HG03139 (cell line): ENCODE measurements around the gene ZNF500.

Source experiments
- ATAC-seq: cut with Tn5 transposase; IDR thresholded peaks from one replicate; pipeline ENCODE4 v1.9.1; 2021; ENCODE audit not compliant: unreplicated experiment

ZNF500 gene

GRCh38 chr16:4766875-4767628, at the start of gene ZNF500:
TSS of gene ZNF500 (minus strand) at chr16:4767162. CDS start at chr16:4765978, 1,184 bp downstream.
- peak; percentile 67 for ATAC-seq

GRCh38 chr16:4814542-4815173, 47.7 kb upstream of the ZNF500 start:
- no peak for ATAC-seq

DNA sequence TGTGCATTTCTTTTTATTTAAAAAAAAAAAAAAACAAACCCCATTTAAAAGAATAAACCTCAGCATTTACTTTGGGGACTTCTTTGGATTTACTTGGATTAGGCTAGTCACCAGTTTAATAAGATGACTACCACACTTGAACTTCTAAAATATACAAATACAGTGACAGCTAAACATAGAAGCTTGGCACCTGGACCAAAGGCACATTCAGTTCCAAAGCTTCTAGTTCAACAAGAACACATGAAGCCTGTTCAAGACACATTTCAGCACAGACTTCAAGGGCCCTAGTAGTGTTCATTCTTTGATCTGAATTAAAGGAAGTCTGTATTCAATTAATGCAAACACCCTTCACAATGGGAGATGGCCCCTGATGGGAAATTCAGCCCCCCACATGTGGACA, 47.1 kb upstream of the ZNF500 start:
- no peak for ATAC-seq

DNA sequence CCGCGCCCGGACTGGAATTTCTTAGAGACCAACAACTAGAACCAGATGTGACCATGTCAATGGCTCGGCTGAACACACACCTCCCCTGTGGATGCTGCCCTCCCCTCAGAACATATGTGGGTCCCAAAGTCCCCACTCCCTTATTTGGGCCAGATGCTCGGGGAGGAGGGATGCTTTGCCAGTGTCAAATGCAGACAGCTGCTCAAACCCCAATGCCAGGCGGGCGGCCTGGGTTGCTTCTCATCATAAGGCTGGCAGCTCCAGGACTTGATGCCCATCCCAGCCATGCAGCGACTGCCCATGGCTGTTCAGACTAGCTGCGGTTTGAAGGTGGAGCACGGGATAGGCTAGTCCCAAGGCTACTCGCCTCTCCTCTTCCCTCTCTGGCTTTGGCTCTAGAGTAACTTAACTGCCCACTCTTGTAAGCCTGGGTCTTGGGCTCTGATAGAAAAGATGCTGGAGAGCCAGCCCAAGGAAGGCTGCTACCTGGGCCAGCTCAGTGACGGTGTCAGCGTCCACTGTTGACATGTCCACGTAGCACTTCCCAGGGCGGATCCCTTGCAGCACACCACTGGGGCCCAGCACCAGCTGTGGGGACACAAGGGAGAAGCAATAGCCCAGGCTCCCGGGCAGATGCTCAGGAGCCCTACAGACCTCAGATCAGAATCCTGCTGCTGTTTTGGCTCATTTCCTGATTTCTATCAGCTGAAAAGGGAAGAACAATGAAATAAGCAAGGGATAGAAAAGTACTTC, 46.5 kb upstream of the ZNF500 start:
- no peak for ATAC-seq

DNA sequence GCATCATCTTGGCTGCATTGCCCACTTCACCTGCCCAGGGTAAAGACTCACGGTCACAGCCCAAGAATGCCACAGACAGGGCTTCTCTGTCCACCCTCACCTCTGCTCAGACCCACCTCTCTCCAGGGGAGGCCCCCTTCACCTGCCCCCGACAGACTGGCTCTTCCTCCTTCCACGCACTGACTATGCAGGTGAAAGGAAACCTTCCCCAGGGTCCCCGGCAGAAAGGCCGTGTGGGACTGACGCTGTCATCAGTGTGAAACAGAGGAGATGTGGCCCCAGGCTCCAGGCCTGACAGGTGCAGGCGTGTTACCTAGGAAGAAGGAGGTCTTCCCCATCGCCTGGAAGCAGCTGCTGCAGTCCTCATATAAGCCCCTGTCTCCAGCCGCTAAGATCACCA, 44.8 kb upstream of the ZNF500 start:
- ATAC-seq = no peak

DNA sequence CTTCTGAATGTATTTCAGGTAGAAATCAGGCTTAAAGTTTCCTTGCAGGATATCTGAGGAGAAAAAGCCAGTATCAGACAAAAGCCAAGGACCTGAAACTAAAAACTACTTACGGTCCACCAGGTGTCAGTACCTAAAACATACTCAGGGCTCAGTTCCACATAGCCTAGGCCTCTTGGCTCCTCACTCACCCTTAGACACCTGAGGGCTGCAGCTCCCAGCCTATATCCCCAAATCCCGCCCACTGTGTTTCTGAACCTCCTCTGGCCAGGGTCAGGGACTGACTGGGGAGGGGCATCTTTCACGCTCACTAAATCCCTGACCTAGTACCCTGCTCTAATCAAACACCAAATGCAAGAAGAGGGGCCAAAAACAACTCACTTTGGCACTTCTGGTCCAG, 44.3 kb upstream of the ZNF500 start:
- ATAC-seq = no peak

GRCh38 chr16:4806280-4806679, 39.3 kb upstream of the ZNF500 start:
- no peak for ATAC-seq

DNA sequence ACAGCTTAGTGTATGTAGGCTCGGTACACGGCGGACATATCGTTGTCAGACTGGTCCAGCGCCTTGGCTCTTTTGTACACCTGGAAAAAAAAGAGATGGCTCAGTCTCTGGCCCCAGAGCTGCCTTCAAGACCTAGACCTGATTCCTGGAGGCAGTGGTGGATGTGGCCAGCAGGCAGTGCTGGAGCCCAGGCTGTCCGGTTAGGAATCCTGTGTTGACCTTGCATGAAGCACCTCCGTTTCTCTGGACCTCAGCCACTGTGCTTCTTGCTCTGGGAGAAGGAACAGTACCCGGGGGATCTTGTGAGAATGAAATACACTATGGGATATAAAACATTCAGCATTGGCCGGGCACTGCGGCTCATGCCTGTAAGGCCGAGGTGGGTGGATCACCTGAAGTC, 38.3 kb upstream of the ZNF500 start:
- ATAC-seq = no peak

- no peak for ATAC-seq
These were observed 37.2 kb upstream of the ZNF500 start for GRCh38 chr16:4803898-4804762.

DNA sequence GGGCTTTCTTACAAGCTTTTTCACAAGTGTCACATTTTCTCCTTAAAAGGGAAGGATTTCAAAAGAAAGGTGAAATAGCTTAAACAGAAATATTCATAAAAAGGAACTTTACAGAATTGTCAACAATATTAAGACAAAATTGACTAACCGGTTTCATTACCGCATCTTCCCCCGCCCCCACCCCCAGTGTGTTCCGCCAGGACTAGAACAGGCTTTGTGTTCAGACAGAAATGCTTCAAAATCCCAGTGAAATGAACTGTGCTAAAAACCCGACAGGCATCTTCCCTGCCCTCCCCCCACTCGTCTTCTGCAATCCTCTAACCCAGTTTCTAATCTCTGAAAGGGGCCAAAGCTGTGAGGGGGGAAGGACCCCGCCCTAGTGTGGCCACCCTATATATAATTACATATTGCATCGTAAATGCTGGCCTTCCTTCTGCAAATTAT, 36.5 kb upstream of the ZNF500 start:
- no peak for ATAC-seq

DNA sequence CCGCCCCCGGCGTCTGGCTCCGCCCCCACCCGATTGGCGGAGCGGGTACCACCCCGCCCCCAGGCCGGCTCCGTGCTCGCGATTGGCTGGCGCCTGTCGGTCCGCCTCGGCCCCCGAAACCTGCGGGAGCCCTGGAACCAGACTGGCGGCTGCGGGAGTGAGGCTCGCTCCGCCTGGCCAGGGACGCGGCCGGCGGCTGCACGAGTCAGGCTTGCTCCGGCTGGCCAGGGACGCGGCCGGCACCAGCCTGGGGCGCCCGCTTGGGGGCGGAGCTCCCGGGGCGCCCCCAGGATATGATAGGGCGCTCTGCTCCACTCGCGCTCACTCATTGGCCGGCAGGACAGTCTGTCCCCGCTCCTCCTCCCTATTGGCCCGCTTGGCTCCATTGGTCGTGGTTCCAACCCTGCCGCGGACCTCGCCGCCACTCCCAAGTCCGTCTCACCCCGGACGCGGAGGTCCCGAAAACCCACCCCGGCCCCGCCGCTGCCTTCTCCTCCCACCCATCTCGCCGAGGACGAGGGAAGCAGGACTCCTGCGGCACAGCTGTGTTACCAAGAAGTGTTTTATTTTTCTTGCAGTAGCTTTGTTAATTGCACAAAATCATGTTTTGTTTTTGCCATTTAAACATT, 35.8 kb upstream of the ZNF500 start:
- peak; percentile 85 for ATAC-seq

DNA sequence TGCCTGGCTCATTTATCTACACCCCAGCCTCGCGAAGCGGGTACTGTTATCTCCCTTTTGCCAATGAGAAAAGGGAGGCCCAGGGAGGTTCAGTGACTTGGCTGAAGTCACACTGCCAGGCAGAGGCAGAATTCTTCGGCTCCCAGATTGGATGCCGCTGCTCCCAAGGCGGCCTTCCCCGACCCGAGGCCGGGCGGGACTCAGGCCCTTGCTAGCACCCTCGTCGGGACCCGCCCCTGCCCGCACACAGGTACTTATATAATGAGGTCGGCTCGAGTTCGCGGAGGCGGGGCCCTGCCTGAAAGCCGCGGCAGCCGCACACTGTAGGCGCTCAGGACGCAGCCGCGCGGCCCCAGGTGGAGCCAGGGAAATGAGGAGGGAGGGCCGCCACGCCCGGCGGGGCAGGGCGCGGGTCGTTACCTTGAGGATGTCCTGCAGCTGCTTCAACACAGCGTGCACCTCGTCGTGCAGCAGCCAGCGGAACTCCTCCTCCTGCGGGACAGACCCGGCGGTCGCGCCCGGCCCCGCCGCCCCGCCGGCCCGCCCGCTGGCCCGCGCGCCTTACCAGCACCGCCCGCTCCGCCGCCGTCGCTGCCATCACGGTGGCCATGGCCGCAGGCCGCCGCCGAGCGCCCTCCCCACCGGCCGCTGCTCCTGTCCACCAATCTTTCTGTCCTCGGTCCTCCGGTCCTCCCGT, 35.1 kb upstream of the ZNF500 start, which contains the start of gene ROGDI:
Gene ROGDI, minus strand, starts transcription at position 672 of the 697 bp plus-strand sequence. Its CDS starts 62 bp downstream, at position 610.
- ATAC-seq = peak; percentile 42

DNA sequence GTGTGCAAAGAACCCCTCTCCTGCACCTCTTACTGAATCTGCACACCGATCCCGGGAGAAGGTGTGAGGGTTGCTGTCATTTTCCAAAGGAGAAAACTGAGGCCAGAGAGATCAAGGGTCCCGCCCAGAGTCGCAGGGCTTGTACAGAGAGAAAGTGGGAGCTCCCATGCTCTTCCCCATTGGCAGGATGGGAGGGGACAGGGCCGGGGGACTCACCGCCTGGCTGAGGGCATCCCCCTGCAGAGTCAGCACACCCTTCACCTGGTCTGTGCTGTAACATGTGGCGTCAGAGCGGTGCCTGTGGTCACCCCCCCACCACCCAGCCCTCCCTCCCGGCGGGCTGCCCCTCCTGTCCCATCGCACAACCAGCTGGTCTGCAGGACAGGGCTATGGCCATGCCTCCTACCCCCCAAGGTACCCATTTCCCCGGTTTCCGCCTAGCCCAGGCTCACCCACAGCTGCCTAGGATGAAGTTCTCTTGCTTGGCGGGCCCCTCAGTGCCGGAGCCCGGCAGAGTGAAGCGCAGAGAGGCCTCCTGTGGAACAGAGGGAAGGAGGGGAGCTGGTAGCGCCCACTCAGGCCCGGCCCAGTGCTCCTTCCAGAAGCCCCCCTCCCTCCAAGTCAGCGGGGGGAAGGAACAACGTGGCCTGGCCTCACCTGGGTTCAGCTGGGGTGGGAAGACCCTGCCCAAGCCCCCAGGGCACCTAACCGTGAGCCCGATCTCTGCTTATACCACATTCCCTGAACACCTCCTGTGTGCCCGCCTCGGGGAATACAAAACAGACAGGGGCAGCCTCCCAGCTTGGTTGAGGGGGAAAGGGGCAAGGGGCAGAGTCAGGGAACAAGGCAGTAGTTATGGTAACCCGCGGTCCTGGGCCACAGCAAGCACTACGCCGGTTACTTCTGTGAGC, 34.3 kb upstream of the ZNF500 start:
- ATAC-seq = no peak

DNA sequence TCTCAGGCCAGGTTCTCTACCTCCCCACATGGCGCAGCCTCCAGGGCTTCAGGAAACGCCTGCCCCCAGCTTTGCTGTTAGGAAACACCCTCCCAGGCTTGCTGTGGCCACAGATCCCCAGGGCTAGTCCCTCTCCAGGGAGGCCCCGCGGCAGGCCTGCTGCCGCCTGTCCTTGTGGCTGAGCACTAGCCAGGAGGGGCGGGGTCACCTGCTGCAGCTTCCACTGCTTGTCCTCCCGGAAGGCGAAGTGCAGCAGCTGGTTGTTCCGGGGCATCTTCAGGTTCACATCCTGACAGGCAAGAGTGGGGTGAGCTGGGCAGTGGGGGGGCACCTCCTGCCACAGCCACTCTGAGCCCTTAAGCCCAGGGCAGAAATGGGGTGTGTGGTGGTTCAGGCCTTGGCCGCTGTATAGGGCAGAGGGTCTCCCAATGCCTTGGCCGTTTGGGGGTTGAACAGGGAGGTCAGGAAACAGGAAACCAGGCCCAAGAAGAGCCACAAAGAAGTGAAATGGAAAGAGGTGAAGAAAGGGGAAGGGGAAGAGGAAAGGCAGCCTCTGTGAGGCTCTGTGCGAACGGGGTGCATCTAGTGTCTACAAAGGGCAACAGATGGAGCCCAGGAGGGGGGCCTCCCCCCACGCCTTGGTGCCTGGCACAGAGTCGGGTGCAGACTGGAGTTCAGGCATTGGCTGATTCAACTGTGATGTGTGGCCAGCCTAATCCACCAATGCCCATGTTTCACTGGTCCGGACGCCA, 33.5 kb upstream of the ZNF500 start:
- ATAC-seq = no peak

GRCh38 chr16:4799171-4799855, 32.4 kb upstream of the ZNF500 start:
- ATAC-seq = no peak

DNA sequence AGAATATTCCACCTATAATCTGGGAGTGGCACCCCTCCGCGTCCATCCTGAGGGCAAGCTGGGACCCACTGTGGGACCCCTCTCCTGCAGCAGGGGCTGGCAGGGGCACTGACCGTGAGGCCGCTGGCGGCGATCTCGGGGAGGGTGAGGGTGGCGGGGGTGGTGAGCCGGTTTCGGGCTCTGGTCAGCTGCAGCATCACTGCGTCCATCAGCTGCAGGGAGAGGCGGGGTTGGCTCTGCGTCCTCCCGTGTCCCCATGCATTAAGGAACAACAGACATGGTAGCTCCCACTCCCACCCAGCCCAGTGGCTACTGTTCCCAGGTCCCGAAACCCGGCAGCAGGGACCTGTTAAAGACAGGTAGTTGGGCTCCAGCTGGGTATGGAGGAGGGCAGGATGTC, 31.5 kb upstream of the ZNF500 start:
- no peak for ATAC-seq

DNA sequence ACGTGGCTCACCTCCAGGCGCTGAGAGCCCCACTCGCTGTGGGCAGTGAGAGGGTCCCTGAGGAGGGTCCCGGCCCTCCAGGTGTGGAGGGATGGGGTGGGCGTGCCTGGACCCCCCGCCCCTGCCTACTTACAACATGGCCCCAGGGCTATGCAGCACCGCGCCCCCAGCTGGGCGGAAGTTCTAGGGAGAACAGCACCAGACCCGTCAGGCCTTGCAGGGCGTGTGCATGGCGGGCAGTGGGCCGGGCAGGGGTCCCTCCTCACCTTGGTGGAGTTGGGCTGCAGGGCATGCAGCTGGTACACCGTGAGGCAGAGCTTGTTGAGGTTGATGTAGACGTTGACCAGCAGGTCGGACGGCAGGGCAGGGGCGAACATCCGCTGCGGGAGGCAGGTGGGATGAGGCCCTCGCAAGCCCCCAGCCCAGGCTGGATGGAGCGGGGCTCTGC, 30.9 kb upstream of the ZNF500 start:
- no peak for ATAC-seq
